OCI-LY7 (cell line): ENCODE results near the gene MAN1C1.

Experiments used
- CTCF ChIP-seq: fragments of 200-600 bp; sonication (generic); conservative IDR thresholded peaks from 2 replicates; pipeline ENCODE4 v1.5.1; 2014; ENCODE audit warnings: mild to moderate bottlenecking, antibody characterized with exemption, low read length, moderate library complexity, mixed read lengths
- EZH2phosphoT487 ChIP-seq: fragments of 200-600 bp; sonication (generic); IDR thresholded peaks from 2 replicates; pipeline ENCODE4 v1.6.1; 2018; ENCODE audit warnings: low read depth, borderline replicate concordance, mild to moderate bottlenecking, mixed run types, antibody characterized with exemption, low read length, moderate library complexity, mixed read lengths

- TF ChIP-seq CTCF (no peak), EZH2phosphoT487 (no peak)
Observed at GRCh38 chr1:25648681-25649440, 32.3 kb downstream of the MAN1C1 start.
